Ishikawa (cell line): ENCODE data around the gene STARD3.

ENCODE experiments used
- CEBPB ChIP-seq: IDR thresholded peaks from 2 replicates; pipeline ENCODE4 v1.6.1; 2012
- CREB1 ChIP-seq: IDR thresholded peaks from 2 replicates; pipeline ENCODE4 v1.6.1; 2012; ENCODE audit warnings: low read depth
- EGR1 ChIP-seq: IDR thresholded peaks from 2 replicates; pipeline ENCODE4 v1.6.1; 2012
- EP300 ChIP-seq: IDR thresholded peaks from 2 replicates; pipeline ENCODE4 v1.6.1; 2012; ENCODE audit warnings: borderline replicate concordance
- FOXM1 ChIP-seq: IDR thresholded peaks from 2 replicates; pipeline ENCODE4 v1.6.1; 2012; ENCODE audit warnings: low read depth, borderline replicate concordance
- NFIC ChIP-seq: IDR thresholded peaks from 2 replicates; pipeline ENCODE4 v1.6.1; 2012
- RAD21 ChIP-seq: IDR thresholded peaks from 2 replicates; pipeline ENCODE4 v1.6.1; 2012; ENCODE audit warnings: low read depth
- REST ChIP-seq: IDR thresholded peaks from 2 replicates; pipeline ENCODE4 v1.6.1; 2012; ENCODE audit warnings: low read depth, mild to moderate bottlenecking
- TAF1 ChIP-seq: IDR thresholded peaks from 2 replicates; pipeline ENCODE4 v1.6.1; 2012; ENCODE audit warnings: low read depth, mild to moderate bottlenecking
- TCF12 ChIP-seq: IDR thresholded peaks from 2 replicates; pipeline ENCODE4 v1.6.1; 2012; ENCODE audit warnings: low read depth
- TEAD4 ChIP-seq: IDR thresholded peaks from 2 replicates; pipeline ENCODE4 v1.6.1; 2012
- YY1 ChIP-seq: IDR thresholded peaks from 2 replicates; pipeline ENCODE4 v1.6.1; 2012; ENCODE audit warnings: low read depth
- ZBTB7A ChIP-seq: IDR thresholded peaks from 2 replicates; pipeline ENCODE4 v1.6.1; 2012; ENCODE audit warnings: low read depth
- TF ChIP-seq, protein P1 (sequence below): IDR thresholded peaks from 2 replicates; pipeline ENCODE4 v1.6.1; 2012
- TF ChIP-seq, protein P2 (sequence below): IDR thresholded peaks from 2 replicates; pipeline ENCODE4 v1.6.1; 2012

The STARD3 gene

GRCh38 chr17:39658346-39658745 lies 21.4 kb downstream of the STARD3 start:
- no peak for TF ChIP-seq EGR1
- no peak for TF ChIP-seq CEBPB
- no peak for TF ChIP-seq EP300
- TF ChIP-seq, protein P1, sequence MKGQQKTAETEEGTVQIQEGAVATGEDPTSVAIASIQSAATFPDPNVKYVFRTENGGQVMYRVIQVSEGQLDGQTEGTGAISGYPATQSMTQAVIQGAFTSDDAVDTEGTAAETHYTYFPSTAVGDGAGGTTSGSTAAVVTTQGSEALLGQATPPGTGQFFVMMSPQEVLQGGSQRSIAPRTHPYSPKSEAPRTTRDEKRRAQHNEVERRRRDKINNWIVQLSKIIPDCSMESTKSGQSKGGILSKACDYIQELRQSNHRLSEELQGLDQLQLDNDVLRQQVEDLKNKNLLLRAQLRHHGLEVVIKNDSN = no peak
- TF ChIP-seq, protein P2, sequence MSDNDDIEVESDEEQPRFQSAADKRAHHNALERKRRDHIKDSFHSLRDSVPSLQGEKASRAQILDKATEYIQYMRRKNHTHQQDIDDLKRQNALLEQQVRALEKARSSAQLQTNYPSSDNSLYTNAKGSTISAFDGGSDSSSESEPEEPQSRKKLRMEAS = no peak
- TF ChIP-seq REST = no peak
- TF ChIP-seq TCF12 = no peak
- no peak for TF ChIP-seq RAD21
- no peak for TF ChIP-seq FOXM1
- no peak for TF ChIP-seq ZBTB7A
- no peak for TF ChIP-seq YY1
- TF ChIP-seq TAF1 = no peak
- no peak for TF ChIP-seq TEAD4

DNA sequence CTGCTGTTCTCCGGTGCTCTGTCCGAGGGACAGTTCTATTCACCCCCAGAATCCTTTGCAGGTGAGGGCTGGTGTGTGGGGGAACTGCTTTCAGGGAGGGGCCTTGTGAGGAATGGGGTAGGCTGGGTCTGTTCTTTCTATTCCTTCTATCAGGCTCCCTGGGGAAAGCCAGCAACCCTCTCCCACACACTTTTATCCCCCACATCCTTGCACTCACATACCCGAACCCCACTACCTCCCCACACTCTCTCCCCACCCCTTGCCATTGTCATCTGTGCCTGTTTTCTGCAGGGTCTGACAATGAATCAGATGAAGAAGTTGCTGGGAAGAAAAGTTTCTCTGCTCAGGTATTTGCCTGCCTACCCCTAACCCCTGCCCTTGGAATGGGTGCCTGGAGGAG lies 21.8 kb downstream of the STARD3 start:
- TF ChIP-seq NFIC (no peak), CEBPB (no peak)

DNA sequence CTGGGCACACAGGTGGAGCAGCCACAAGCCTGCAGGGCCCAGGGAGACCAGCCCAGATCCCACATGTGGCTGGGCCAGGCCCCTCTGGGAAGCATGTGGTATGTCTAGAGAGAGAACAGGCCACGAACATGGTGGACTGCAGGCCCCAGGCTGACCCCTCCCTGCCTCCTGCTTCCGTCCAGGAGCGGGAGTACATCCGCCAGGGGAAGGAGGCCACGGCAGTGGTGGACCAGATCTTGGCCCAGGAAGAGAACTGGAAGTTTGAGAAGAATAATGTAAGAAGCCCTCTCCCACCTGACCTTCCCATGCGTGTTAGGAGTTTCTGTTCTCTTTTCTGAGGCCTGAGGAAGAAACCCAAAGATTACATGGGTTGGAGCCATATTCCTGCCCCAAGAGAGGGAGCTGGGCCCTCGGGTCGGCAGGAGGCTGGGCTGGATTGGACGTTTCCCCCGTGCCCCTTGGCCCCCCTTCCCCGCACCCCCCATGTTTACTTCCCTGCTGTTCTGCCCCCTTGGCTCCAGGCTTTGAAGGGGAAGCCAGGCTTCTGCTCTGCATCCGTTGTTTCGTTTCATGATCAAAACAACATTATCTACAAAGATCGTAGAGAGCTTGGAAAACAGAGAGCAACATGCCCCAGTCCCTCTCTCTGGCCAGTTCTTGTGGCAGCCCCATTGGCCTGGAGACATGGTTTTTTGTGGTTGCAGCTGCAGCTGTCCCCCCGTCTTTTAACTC lies 22.5 kb downstream of the STARD3 start:
- TF ChIP-seq EGR1 (no peak), TEAD4 (no peak), CREB1 (no peak), FOXM1 (no peak), ZBTB7A (no peak), NFIC (no peak), RAD21 (no peak), CEBPB (no peak), EP300 (no peak)
- TF ChIP-seq, protein P2 = no peak
- TF ChIP-seq, protein P1 = no peak

GRCh38 chr17:39660011-39660360 lies 23.0 kb downstream of the STARD3 start:
- TF ChIP-seq REST (no peak), ZBTB7A (no peak), RAD21 (no peak), TCF12 (no peak)
- TF ChIP-seq, protein P1 = no peak

- 0 out of 2 replicates have a peak, but pooled peaks have one; percentile 38 for TF ChIP-seq NFIC
- peak; percentile 25; the same call in 1 of the 2 replicates for TF ChIP-seq EP300
- peak; percentile 70; the same call in 1 of the 2 replicates for TF ChIP-seq TCF12
- TF ChIP-seq YY1 = no peak
Measured at GRCh38 chr17:39660397-39661385, 23.7 kb downstream of the STARD3 start.
